Measurements from ENCODE around the gene ABHD11. TPM values are rescaled to one million over a fixed set of nuclear protein-coding genes. Genes with fewer than 3 reads are reported as not detected.

The ABHD11 gene
- total RNA-seq, 1 experiment from 2014 or later, result 35.9 TPM

GRCh38 chr7:73701357-73701995, 37.1 kb downstream of the ABHD11 start:
- DNase-seq (ENCODE audit: low spot score), result peak; percentile 77

- no peak for DNase-seq (ENCODE audit: low spot score)
Measured at GRCh38 chr7:73700581-73701134, 37.9 kb downstream of the ABHD11 start.

- no peak for DNase-seq (ENCODE audit: low spot score)
Measured at GRCh38 chr7:73700069-73700423, 38.6 kb downstream of the ABHD11 start.

- DNase-seq (ENCODE audit: low spot score), result no peak
Measured at GRCh38 chr7:73699370-73700068, 39.1 kb downstream of the ABHD11 start.

DNA sequence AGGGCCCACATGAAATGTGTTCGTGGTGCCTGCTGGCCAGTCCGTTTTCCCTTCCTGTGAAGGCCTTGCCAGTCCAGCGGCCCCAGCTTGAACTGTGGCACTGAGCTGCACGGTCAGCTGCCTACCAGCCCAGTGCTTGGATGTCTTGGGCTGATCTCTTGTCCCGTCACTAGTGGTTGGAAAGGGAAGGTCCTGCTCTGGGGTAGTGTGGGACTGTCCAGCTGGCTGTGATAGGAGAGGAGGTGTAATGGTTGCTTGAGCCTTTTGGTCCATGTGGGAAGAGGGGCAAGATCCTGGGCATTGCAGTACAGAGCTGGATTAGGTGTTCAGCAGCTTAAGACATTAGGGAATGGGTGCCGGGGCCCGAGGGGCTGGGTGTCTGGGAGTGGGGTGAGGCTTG, 40.2 kb downstream of the ABHD11 start:
- DNase-seq (ENCODE audit: low spot score), result no peak

GRCh38 chr7:73696372-73696771, 42.2 kb downstream of the ABHD11 start:
- no peak for DNase-seq (ENCODE audit: low spot score)

DNA sequence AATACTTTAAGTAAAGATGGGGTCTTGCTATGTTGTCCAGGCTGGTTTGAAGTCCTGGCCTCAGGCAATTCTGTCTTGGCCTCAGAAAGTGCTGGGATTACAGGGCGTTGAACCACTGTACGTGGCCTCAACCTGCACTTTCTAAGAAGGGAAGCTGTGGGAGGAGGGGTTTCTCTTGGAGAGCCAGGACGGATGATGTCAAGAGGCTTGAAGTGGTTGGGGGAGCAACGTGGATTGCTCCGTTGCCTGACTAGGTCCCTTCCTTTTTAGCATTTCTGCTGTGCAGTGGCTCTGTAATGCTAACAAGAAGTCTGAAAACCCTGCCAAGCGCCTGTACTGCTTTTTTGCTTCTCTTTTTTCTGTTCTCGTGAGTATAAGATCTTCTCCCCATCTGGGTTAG, 48.0 kb downstream of the ABHD11 start:
- DNase-seq (ENCODE audit: low spot score), result no peak

DNA sequence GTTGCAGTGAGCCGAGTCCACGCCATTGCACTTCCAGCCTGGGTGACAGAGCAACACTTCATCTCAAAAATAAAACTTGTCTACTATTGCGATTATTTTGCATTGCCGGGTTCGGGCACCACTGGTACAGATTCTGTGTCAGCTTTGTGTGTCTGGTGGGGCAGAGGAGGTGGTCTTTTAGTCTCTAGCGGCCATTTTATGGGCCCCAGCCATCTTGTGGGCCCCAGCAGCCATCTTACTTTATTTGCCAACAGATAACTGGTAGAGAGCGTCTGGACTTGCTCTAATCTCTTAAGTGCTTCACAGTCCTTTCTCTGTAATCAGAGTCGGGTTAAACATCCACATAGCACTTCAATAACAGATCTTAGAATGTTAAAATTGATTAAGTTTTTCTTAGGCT, 50.3 kb downstream of the ABHD11 start:
- no peak for DNase-seq (ENCODE audit: low spot score)

Other genes starting within 250 kb of the ABHD11 start
- 123 and 148 TPM in 2 replicates for gene BAZ1B, start 216.5 kb downstream of the ABHD11 start, total RNA-seq (2014; rRNA removed; shearing (Covaris generic))
- 50.5 and 65.2 TPM in 2 replicates for gene BCL7B, start 181.1 kb downstream of the ABHD11 start, total RNA-seq (2014; rRNA removed; shearing (Covaris generic))
- 53.0 and 70.7 TPM in 2 replicates for gene TBL2, start 160.2 kb downstream of the ABHD11 start, total RNA-seq (2014; rRNA removed; shearing (Covaris generic))
- not detected in 2 replicates for gene MLXIPL, start 114.3 kb downstream of the ABHD11 start, total RNA-seq (2014; rRNA removed; shearing (Covaris generic))
- gene VPS37D, start 71.0 kb downstream of the ABHD11 start, total RNA-seq (2014; rRNA removed; shearing (Covaris generic)), result 6.6 and 8.3 TPM in 2 replicates
- 1.4 and 2.5 TPM in 2 replicates for gene DNAJC30, start 55.3 kb downstream of the ABHD11 start, total RNA-seq (2014; rRNA removed; shearing (Covaris generic))
- gene BUD23, start 55.2 kb downstream of the ABHD11 start, total RNA-seq (2014; rRNA removed; shearing (Covaris generic)), result 129 and 138 TPM in 2 replicates
- 18.6 and 30.2 TPM in 2 replicates for gene STX1A, start 19.1 kb downstream of the ABHD11 start, total RNA-seq (2014; rRNA removed; shearing (Covaris generic))
- gene CLDN3, start 31.5 kb upstream of the ABHD11 start, total RNA-seq (2014; rRNA removed; shearing (Covaris generic)), result not detected in 2 replicates
- gene CLDN4, start 92.2 kb upstream of the ABHD11 start, total RNA-seq (2014; rRNA removed; shearing (Covaris generic)), result 31.4 and 35.4 TPM in 2 replicates
- gene METTL27, start 103.7 kb upstream of the ABHD11 start, total RNA-seq (2014; rRNA removed; shearing (Covaris generic)), result 2.3 and 3.1 TPM in 2 replicates
- gene TMEM270, start 122.4 kb upstream of the ABHD11 start, total RNA-seq (2014; rRNA removed; shearing (Covaris generic)), result 0.52 and 1.7 TPM in 2 replicates